Colon (tissue), 2 donors: ENCODE measurements around the gene BABAM2.
"Not testable (repeated sequence)": the region's sequence is repeated elsewhere in the genome, so short reads cannot be mapped to it uniquely, and the experiment has no call there.

Source experiments
- FAIRE-seq: peaks from 2 replicates; lab custom pipeline; 2012; peaks lifted over from hg19 to GRCh38; lab: Jason Lieb, UNC
- donor health status: control.
- donor health status: control.

Gene BABAM2

DNA sequence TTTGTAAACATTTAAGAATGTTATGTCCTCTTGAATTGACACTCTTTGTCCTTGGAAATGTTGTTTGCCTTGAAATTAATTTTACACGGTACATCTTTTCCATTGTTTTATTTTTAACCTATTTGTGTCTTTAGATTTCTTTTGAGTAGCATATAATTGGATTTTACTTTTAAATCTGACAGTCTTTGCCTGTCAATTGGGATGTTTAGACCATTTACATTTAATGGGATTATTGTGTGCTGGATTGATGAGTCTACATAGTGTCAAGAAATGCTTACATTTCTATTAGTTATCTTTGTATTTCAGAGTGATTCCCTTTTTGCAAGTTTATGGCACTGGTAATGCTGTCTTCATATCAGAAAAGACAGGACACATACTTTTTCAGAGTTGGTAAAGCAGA lies 61.5 kb downstream of the BABAM2 start:
- FAIRE-seq, result no peak

DNA sequence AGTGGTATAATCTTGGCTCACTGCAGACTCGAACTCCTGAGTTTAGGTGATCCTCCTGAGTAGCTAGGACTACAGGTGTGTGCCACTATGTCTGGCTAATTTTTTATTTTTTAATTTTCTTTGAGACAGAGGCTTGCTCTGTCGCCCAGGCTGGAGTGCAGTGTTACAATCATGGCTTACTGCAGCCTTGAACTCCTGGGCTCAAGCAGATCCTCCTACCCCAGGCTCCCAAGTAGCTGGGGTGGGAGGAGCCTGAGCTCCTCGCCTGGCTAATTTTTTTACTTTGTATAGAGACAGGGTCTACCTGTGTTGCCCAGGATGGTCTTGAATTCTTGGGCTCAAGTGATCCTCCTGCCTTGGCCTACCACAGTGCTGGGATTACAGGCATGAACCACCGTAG lies 62.5 kb downstream of the BABAM2 start:
- FAIRE-seq, result no peak

DNA sequence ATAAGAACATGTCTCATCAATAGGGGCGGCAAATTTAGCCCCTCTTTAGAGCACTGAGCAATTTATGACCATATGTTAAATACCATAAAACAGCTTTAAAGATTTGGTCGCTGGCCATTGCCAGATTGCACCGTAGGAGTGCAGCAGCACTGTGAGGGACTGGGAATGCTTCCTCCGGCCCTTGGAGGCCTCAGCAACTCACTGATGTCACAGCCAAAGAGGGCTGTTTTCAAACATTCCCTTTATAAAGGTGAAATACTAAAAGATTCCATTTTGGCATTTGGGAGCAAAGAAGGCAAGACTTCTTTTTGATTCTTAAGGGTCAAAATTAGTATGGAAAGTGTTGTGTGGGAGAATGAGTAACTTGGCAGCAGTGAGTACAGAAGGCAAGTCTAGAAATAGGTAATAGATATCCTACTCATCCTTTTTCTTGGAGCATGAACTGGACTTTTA lies 63.7 kb downstream of the BABAM2 start:
- FAIRE-seq, result no peak

DNA sequence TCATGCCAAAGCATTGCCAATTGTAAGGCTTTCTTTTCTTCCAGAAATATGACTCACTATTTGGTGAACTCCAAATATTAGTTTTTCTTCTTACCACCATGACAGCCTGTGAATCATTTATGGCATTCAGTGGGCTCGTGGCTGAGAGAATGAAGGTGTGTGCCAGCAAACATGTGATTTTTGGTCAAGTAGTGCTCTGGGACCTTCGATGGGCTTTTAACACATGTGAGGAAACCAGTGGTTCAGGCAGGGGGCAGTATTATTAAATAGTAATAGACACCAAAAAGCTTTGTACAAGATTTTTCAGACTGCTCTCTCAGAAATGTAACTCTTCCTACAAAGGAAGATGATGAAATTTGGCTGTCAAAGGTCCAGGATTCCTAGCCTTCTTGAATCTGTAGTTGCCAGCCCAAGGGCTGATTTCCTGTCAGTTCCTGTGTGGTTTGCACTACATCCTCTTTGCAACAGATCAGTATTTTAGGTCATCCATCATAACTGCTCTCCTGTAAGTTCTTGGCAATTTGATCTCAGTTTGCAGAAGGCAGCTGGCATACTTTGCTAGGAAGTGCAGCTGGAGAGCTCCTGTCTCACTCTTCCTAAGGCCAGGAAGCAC lies 64.3 kb downstream of the BABAM2 start:
- no peak for FAIRE-seq

DNA sequence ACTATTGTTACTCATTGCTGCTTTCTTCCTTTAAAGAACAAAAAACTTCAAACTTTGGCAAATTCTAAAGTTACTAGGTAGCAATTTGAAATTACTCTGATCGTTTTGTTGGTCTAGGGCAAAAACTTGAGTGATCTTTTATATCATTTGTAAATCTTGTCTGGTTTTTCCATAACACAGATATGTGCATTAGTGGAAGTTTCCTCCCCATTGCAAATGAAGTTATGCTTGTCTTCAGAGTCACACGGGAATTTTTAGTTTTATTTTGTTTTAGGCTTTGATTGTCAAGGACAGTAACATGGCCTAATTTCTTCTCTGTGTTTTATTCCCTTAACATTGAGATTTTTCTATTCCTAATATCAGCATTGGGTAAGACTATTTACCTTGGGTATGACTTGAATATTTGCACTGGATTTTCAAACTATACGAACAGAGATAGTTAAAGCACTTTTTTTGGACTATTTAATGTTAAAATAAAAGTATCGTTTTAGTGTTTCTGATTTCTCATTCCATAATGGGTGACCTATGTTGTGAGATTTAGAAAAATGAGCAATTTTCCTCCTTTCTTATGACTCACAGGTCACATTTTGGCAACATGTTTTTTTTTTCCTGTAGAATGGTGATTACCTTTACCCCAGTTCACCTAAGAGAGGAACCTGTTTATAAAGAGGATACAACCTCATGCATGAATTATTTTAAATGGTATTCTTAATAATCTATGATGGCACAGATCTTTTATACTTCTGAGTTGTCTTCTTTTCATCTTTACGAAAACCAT lies 65.0 kb downstream of the BABAM2 start:
- no peak for FAIRE-seq

DNA sequence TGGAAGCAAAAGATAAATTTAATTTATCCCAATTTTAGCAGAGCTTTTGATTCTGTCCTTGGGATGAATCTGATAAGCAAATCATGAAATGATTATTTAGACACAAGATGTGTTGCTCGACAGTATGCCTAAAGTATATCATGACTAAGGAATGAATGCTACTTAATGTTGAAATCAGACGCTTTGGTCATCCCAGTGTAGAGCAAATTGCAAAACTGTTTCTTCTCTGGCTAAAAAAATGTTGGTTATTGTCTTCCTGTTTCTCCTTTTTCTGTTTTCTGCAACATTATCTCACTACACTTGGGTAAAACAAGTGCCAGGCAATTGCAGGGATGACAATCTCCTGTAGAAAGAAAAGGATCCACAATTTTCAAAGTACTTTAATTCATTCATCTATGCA lies 66.4 kb downstream of the BABAM2 start:
- FAIRE-seq, result no peak

DNA sequence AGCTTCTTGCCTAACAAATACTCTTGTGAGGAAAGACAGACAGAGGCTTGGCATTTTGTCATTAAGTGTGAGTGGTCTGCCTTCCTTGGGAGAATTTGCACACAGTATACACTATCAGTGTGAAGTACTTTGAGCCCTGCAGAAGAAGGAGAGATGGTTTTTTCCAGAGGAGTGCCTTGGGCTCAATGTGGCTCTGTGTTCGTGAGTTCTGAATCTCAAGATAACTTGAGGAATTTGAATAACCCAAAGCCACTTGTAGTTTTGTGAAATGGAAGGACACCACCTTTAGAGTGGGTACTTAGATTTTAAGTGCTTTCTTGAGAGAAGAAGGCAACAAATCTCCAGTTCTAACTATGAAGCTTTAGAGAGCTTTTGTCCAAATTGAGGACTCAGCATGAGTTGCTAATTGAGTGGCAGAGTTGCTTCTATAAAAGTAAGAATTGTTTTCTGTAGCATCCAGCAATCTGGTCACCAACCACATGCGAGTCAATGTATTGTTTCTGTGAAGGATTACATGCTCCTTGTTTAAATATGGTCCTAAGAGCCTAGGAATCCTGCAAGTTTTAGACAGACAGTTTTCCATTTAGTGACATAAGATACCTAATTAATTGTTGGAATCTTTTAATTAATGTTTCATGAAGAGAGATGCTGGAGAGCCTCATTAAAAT lies 68.3 kb downstream of the BABAM2 start:
- no peak for FAIRE-seq

DNA sequence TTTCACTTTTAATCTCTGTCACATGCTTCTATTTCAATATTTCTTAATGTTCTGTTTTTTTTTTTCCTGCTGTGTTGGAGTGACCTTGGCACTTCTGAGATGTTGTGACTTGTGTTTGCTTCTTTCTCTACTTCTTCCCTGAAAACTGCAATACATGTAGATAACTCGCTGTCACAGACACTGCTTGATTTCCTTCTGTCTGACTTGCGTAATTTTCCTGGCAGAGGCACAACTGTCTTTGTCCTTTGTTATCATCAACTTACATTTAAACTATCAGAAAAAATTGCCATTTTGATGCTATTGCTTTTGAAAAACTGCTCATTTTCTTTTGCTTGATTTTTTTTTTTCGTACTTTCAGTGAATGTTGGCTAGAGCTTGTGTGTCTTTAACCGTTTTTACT lies 69.0 kb downstream of the BABAM2 start:
- no peak for FAIRE-seq

DNA sequence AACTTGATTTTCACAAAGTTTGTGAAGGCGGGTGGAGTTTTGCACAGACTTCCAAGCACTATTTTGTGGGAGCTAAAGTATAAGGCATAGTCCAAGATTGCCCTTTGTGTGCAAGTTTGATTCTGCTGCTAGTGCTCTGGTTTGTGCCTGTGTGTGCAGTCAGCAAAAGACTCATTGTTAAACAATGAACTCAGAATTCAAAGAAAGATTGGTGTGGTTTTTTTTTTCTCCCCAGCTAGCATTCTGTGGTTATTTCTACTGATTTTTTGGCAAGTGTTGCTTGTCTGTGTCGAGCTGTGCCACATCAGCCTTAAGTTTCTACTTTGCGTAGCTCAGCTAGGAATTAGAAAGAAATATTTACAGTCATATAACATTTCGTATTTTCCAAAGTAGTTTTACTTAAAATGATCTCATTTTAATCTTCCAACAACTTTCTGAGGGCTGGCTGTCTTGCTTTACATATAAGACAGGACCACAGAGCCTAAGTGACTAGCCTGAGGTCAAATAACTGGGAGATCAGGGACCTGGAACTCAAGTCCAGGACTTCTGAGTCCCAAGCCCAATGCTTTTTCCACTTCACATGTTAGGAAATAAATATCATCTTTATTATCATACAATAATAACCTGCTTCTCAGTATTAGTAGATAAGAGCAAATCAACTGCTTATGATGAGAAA lies 69.8 kb downstream of the BABAM2 start:
- FAIRE-seq, result no peak

DNA sequence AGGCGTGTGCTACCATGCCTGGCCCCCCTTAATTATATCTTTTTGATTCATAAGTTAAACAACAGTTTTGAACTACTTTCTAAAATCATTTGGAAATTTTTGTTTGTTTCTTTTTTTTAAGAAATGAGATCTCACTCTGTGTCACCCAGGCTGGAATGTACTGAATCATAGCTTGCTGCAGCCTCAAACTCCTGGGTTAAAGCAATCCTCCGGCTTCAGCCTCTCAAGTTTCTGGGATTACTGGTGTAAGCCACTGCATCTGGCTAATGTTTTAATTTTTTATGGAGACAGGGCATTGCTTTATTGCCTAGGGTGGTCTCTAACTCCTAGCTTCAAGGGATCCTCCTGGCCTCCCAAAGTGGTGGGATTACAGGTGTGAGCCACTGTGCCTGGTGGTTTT lies 71.5 kb downstream of the BABAM2 start:
- FAIRE-seq, result no peak

DNA sequence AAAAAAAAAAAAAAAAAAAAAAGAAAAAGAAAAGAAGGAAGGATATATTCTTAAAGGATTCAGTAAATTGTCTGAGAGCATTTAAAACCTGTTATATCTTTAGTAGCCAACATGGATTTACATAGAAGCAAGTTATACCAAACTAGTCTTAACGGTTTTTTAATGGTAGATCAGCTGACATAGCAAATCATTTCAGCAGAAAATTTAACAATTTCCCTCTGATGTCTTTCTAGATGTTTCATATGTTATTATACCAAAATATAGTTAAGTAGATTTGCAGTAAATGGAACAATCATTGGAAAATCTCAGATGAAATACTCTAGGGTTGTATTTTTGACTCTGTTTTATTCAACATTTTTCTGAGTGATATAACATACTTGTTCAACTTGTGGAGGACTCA lies 72.9 kb downstream of the BABAM2 start:
- FAIRE-seq, result no peak

DNA sequence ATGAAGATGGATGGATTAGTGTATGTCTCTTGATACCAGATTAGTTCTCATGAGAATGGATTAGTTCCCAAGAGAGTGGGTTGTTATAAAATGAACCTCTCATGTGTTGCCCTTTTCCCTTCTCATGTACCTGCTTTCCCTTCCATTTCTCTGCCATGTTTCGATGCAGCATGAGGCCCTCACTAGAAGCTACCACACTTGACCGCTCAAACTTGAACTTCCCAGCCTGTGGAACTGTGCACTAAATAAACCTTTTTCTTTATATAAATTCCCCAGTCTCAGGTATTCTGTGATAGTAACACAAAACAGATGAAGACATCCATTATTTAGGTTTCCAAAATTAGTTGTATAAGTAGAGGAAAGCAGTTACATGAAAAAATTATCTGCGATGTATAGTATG lies 73.5 kb downstream of the BABAM2 start:
- no peak for FAIRE-seq

DNA sequence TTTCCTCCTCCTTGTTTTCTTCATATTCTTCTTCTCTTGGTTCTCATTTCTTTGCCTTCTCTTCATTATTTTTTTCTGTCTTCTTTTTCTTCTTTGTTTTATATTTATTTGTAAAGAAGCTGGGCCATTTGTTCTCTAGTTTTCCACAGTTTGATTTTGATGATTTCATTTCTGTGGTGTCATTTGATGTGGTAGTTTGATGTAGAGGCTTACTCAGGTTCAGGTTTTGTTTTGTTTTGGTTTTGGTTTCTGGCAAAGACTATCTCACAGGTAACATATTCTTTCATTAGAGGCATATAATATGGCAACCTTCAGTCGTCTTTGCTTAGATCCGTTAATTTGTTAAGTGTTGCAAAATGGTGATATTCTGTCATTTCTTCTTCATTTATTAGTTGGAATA lies 75.3 kb downstream of the BABAM2 start:
- peak; percentile 31 for FAIRE-seq

DNA sequence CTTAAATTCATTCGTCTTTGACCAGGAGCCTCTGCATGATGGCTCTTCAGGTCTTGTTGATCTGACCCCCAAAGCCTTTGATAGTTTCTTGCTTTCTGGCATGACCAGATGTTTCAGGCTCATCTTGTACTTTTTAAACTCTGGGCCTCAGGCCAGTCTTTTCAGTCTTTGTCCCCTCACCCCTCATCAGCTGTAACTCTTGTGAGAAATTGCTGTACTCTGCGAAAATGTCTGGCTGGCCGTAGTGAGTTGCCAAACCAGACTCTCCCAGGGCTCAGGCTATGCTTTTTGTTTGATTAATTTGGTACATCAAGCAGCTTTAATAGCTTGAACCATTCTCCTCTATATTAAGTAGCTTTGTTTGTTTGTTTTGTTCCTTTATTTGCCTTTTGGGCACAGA lies 75.9 kb downstream of the BABAM2 start:
- FAIRE-seq, result no peak

DNA sequence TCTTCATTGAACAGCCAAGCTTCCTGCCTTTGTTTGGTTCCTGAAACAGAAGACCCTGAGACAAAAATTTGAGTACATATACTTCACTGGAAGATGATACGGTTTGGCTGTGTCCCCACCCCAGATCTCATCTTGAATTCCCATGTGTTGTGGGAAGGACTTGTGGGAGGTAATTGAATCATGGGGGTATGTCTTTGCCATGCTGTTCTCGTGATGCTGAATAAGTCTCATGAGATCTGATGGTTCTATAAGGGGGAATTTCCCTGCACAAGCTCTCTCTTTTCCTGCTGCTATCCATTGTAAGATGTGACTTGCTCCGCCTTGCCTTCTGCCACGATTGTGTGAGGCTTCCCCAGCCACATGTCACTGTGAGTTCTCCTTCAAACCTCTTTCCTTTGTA lies 76.5 kb downstream of the BABAM2 start:
- no peak for FAIRE-seq

DNA sequence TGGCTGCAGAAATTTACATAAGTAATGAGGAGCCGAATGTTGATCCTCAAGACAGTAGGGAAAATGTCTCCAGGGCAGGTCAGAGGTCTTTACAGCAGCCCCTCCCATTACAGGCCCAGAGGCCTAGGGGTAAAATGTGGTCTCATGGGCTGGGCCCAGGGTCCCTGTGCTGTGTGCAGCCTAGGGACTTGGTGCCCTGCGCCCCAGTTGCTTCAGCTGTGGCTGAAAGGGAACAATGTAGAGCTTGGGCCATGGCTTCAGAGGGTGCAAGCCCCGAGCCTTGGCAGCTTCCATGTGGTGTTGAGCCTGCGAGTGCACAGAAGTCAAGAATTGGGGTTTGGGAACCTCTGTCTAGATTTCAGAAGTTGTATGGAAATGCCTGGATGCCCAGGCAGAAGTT lies 77.5 kb downstream of the BABAM2 start:
- not testable (repeated sequence) for FAIRE-seq

DNA sequence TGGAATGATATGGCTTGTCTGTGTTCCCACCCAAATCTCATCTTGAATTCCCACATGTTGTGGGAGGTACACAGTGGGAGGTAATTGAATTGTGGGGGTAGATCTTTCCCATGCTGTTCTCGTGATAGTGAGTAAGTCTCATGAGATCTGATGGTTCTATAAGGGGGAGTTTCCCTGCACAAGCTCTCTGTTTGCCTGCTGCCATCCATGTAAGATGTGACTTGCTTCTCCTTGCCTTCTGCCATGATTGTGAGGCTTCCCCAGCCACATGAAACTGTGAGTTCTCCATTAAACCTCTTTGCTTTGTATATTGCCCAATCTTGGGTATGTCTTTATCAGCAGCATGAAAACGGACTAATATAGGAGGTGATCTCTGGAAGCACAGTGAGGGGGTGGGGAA lies 78.4 kb downstream of the BABAM2 start:
- FAIRE-seq, result not testable (repeated sequence)

DNA sequence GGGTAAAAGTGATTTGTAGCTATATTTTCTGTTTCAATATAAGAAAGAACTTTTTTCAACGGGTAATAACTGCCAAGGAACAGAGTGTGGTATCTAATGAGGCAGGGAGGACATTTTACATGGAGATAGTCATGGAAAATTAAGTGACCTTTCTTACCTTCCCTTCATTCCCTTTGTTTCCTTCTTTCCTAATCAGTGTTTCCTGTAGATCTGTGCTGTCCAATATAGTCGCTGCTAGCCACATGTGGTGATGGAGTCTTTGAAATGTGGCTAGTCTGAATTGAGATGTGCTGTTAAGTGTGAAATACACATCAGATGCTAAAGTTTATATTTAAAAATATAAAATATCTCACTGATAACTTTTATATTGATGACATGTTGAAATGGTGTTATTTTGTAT lies 81.8 kb downstream of the BABAM2 start:
- no peak for FAIRE-seq

DNA sequence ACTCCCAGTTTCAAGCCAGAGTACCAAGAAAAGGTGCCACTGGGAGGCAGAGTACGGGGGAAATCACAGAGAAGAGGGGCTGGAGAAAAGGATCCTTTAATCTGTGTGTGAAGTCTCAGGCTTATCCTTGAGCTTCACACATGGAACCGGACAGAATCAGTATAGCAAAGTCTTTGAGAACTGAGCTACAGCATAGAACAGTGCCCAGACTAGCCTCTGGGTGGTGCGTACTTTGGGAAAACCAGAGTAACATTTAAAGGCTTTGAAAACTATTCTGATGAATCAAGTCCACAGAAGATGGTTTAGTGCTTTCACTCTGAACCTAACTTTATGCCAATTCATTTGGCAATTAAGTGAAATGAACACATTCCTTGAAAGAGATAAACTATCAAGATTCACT lies 83.1 kb downstream of the BABAM2 start:
- no peak for FAIRE-seq

DNA sequence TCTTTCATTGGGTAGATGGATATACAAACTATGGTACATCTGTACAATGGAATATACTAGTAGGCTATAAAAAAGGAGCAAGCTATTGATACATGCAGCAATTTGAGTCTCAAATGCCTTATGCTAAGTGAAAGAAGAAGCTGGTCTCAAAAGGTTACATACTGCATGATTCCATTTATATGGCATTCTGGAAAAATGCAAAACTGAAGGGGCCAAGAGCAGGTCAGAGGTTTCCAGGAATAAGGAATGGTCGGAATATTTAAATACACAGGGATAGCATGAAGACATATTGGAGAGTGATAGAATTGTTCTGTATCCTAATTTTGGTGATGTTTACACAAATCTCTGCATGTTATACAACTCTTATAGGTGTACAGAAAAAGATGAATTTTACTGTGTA lies 85.8 kb downstream of the BABAM2 start:
- no peak for FAIRE-seq

DNA sequence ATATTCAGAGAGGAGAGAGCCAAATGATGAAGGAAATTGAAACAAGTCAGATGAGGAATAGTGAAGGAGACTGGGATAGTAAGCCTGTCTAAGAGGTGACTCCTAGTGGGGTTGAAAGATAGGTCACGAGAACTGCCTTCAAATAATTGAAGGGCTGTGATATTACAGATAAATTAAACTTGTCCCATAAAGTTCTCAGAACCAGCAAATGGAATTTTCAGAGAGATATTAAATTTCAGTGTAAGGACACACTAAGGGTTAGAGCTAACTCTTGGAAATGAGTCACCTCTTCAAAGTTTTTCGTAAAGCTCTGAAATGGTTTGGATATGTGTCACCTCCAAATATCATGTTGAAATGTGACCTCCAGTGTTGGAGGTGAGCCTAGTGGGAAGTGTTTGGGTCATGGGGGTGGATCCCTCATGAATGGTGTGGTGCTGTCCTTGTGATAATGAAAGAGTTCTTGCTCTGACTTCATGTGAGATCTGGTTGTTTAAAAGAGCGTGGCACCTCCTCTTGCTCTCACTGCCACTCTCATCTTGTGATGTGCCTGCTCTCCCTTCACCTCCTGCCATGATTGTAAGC lies 87.3 kb downstream of the BABAM2 start:
- FAIRE-seq, result no peak

DNA sequence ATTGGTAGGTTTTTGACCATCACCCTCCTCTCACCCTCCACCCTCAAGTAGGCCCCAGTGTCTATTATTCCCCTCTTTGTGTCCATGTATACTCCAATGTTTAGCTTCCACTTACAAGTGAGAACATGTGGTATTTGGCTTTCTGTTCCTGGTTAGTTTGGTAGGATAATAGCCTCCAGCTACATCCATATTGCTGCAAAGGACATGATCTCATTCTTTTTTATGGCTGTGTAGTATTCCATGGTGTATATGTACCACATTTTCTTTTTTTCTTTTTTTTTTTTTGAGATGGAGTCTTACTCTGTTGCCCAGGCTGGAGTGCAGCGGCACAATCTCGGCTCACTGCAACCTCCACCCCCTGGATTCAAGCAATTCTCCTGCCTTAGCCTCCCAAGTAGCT lies 88.2 kb downstream of the BABAM2 start:
- not testable (repeated sequence) for FAIRE-seq

DNA sequence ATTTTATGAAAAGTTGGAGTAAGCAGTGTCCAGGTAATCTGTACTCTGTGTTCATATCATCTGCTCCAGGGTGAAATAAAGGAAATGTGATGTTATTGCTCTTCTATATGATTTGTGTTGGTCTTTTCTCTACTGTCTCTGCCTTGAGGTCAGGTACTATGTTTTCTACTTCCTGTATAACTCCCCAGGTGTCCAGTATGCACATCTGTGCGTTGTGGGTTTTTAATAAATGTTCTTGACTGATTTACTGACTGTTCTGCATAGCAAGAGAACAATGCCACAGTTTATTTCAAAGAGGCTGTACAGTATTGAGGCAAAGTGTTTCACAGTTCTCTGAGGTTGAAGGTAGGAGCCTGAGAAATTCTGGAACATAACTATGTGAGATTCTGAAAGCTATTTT lies 89.7 kb downstream of the BABAM2 start:
- FAIRE-seq, result no peak
